HG02870 (cell line): ENCODE results near the gene ANKRD52.

Source experiments
- ATAC-seq: cut with Tn5 transposase; IDR thresholded peaks from one replicate; pipeline ENCODE4 v1.9.1; 2021; ENCODE audit warnings: mild to moderate bottlenecking, moderate library complexity; ENCODE audit not compliant: unreplicated experiment

The ANKRD52 gene

GRCh38 chr12:56243731-56244181 is 14.4 kb downstream of the ANKRD52 start:
- ATAC-seq, result no peak

- no peak for ATAC-seq
Measured at GRCh38 chr12:56242986-56243385, 15.2 kb downstream of the ANKRD52 start.

- ATAC-seq, result no peak
Measured at GRCh38 chr12:56241424-56242303, 16.5 kb downstream of the ANKRD52 start.

- ATAC-seq, result no peak
Measured at GRCh38 chr12:56237552-56237951, 20.6 kb downstream of the ANKRD52 start.

- no peak for ATAC-seq
Measured at GRCh38 chr12:56236985-56237384, 21.2 kb downstream of the ANKRD52 start.

GRCh38 chr12:56236091-56236490 is 22.1 kb downstream of the ANKRD52 start:
- no peak for ATAC-seq

GRCh38 chr12:56234746-56235436 is 23.3 kb downstream of the ANKRD52 start:
- no peak for ATAC-seq

- ATAC-seq, result no peak
Measured at GRCh38 chr12:56231184-56231582, 27.0 kb downstream of the ANKRD52 start.

- no peak for ATAC-seq
Measured at GRCh38 chr12:56230432-56231183, 27.6 kb downstream of the ANKRD52 start.

GRCh38 chr12:56229916-56230431 is 28.2 kb downstream of the ANKRD52 start, which contains the start of gene SLC39A5:
Gene SLC39A5 (plus strand): TSS chr12:56230051. CDS start chr12:56231275, 1,224 bp downstream.
- no peak for ATAC-seq

- ATAC-seq, result no peak
Measured at GRCh38 chr12:56229082-56229481, 29.1 kb downstream of the ANKRD52 start.

GRCh38 chr12:56224954-56225353 is 33.2 kb downstream of the ANKRD52 start:
- no peak for ATAC-seq

- peak; percentile 59 for ATAC-seq
Measured at GRCh38 chr12:56224102-56224701, 34.0 kb downstream of the ANKRD52 start, which contains the start of gene NABP2. Gene NABP2 (plus strand): TSS chr12:56224342. CDS start chr12:56224857, 515 bp downstream.

GRCh38 chr12:56223571-56224101 is 34.5 kb downstream of the ANKRD52 start:
- no peak for ATAC-seq

- no peak for ATAC-seq
Measured at GRCh38 chr12:56222531-56222895, 35.7 kb downstream of the ANKRD52 start.

- peak; percentile 84 for ATAC-seq
Measured at GRCh38 chr12:56221757-56222530, 36.2 kb downstream of the ANKRD52 start, which contains the start of gene RNF41. Gene RNF41 (minus strand): TSS chr12:56221922. CDS start chr12:56214047, 7,875 bp downstream.

GRCh38 chr12:56221232-56221756 is 36.9 kb downstream of the ANKRD52 start:
- ATAC-seq, result peak; percentile 17

GRCh38 chr12:56220611-56221231 is 37.5 kb downstream of the ANKRD52 start:
- ATAC-seq, result no peak

- no peak for ATAC-seq
Measured at GRCh38 chr12:56219840-56220239, 38.3 kb downstream of the ANKRD52 start.
